GM13977 (cell line): Measurements from ENCODE around the gene LARGE1.

Experiments used
- DNase-seq: peaks from one replicate; pipeline ENCODE4 v3.0.0; 2012; ENCODE audit warnings: low spot score
- CTCF ChIP-seq: IDR thresholded peaks from 2 replicates; pipeline ENCODE4 v1.5.1; 2012; ENCODE audit warnings: mild to moderate bottlenecking, control low read depth; ENCODE audit not compliant: insufficient read depth; ENCODE audit errors: extremely low read depth, missing control alignments
- in situ Hi-C: fragments of 300-500 bp; cut with MboI; formaldehyde crosslinking; loops from one replicate; pipeline ENCODE4 v1.12.0; 2022; ENCODE audit warnings: low sequenced_read_pairs, low pct_unique_long_range_greater_than_20kb, mixed read lengths, inconsistent platforms; ENCODE audit not compliant: unreplicated experiment

LARGE1 gene

GRCh38 chr22:33717694-33718396, 202.4 kb downstream of the LARGE1 start:
- in situ Hi-C loops: no loop called here
- TF ChIP-seq CTCF: no peak
- DNase-seq: no peak

GRCh38 chr22:33715237-33715985, 204.9 kb downstream of the LARGE1 start:
- in situ Hi-C loops: no loop called here
- no peak for TF ChIP-seq CTCF
- DNase-seq: no peak

GRCh38 chr22:33710326-33710725, 209.9 kb downstream of the LARGE1 start:
- TF ChIP-seq CTCF: no peak
- DNase-seq: no peak
- in situ Hi-C loops: no loop called here

- DNase-seq: no peak
- TF ChIP-seq CTCF: no peak
- in situ Hi-C loops: no loop called here
Observed at GRCh38 chr22:33707581-33707980, 212.7 kb downstream of the LARGE1 start.

GRCh38 chr22:33706100-33706499, 214.2 kb downstream of the LARGE1 start:
- in situ Hi-C loops: no loop called here
- TF ChIP-seq CTCF: no peak
- DNase-seq: no peak

- TF ChIP-seq CTCF: no peak
Observed at GRCh38 chr22:33699176-33699575, 221.1 kb downstream of the LARGE1 start.

More at GRCh38 chr22:33699176-33699575, 221.1 kb downstream of the LARGE1 start:
- in situ Hi-C loops: no loop called here
- no peak for DNase-seq
